AG04450 (cell line): ENCODE results near the gene ATP9B. TPM values are rescaled to one million over a fixed set of nuclear protein-coding genes. Genes with fewer than 3 reads are reported as not detected.

ENCODE experiments used
- CTCF ChIA-PET: fragments of 300-600, 350-600 bp; formaldehyde crosslinking; extraction: SDS; loops from one replicate; lab custom pipeline; 2022; ENCODE audit warnings: antibody characterized with exemption, inconsistent platforms; lab: Charles Lee
- POLR2A ChIA-PET: fragments of 350-600 bp; formaldehyde crosslinking; extraction: SDS; loops from one replicate; lab custom pipeline; 2021; ENCODE audit warnings: antibody characterized with exemption, inconsistent platforms; lab: Yijun Ruan, JAX
- DNase-seq: peaks from one replicate; pipeline ENCODE4 v3.0.0-alpha.2; 2011; ENCODE audit warnings: low read depth, low spot score
- H3K27ac ChIP-seq: one replicate; pipeline ENCODE4 v1.5.1; 2012; ENCODE audit warnings: low read depth, low read length, control low read depth
- H3K27me3 ChIP-seq: one replicate; pipeline ENCODE4 v1.6.0; 2012; ENCODE audit warnings: low read length; ENCODE audit not compliant: control insufficient read depth, insufficient read depth
- H3K4me3 ChIP-seq: 2 replicates; pipeline ENCODE4 v1.5.1; 2011; ENCODE audit warnings: mild to moderate bottlenecking, low read depth, low read length, control low read depth
- H3K9me3 ChIP-seq: 2 replicates; pipeline ENCODE4 v1.5.1; 2012; ENCODE audit warnings: low read length; ENCODE audit not compliant: control insufficient read depth, insufficient read depth
- CTCF ChIP-seq: IDR thresholded peaks from 2 replicates; pipeline ENCODE4 v1.5.1; 2011; ENCODE audit warnings: low read depth, low read length, control low read depth, inconsistent platforms
- polyA plus RNA-seq: library from polyadenylated mRNA; depleted of rRNA; stranded (reverse); fragments of >200 nt; gene quantifications from 2 replicates; pipeline ENCODE4 v1.2.3, GENCODE V29; 2011

Gene ATP9B
- polyA plus RNA-seq, 1 experiment = 18.1 TPM

GRCh38 chr18:79410731-79411613 lies 341.8 kb downstream of the ATP9B start:
- ChIA-PET CTCF (no interaction called here), POLR2A (no interaction called here)
- no peak overlapping the region for H3K27ac ChIP-seq
- H3K9me3 ChIP-seq = peaks cover 22% of the 10 kb centered on the region
- no peak for TF ChIP-seq CTCF
- no peak overlapping the region for H3K4me3 ChIP-seq
- no peak for DNase-seq
- no peaks in the 10 kb centered on the region for H3K27me3 ChIP-seq

DNA sequence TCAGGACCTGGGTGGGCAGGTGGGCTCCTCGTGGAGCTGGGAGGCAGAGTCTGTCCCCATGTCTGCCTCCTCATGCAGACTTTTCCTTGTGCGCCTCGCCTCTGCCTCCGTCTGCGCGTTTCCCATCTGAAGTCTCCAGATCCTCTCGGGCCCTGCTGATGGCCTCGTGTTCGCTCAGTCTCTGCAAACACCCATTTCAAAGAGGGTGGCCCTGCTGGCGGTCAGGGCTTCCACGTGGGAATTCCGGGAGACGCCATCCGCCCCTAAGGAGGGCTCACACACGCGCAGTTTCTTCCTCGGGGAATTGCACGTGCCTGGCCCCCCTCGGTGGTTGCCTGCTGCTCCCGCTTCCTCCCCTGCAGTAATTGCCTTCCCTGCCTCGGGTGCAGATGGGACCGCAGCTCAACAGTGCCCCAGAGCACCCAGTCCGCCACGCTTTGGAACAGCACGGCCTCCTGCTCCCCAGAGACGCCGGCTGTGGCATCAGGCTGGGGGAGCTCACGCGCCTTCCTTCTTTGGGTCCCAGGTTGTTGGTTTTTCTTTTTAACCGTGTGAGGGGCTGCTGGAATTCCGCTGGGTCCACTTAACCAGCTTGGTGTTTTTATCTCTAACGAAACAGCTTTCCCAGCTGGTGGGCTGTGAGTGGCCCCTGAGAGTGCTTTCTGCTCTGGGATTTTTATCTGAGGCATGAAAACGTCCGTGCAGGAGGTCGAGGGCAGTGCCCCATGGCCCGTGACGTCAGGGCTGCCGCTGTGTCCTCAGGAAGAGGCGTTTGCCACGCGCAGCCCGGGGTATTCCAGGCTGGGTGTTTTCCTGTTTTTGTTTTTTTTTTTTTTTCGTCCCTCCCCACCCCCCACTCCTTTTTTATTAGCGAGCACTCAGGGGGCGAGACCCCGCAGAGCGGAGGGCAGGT lies 342.7 kb downstream of the ATP9B start:
- Histone ChIP-seq H3K27ac (no peak overlapping the region), H3K27me3 (no peaks in the 10 kb centered on the region), H3K9me3 (peaks cover 16% of the 10 kb centered on the region), H3K4me3 (no peak overlapping the region)
- DNase-seq = no peak
- POLR2A ChIA-PET = no interaction called here
- CTCF ChIA-PET = no interaction called here
- no peak for TF ChIP-seq CTCF

GRCh38 chr18:79413025-79413424 lies 343.8 kb downstream of the ATP9B start:
- no peak for TF ChIP-seq CTCF
- Histone ChIP-seq H3K9me3 (peaks cover 15% of the 10 kb centered on the region), H3K27ac (no peak overlapping the region), H3K27me3 (no peaks in the 10 kb centered on the region), H3K4me3 (no peak overlapping the region)
- ChIA-PET POLR2A (no interaction called here), CTCF (no interaction called here)
- DNase-seq = no peak

- peaks cover 15% of the 10 kb centered on the region for H3K9me3 ChIP-seq
- DNase-seq = no peak
- H3K27me3 ChIP-seq = no peaks in the 10 kb centered on the region
- H3K4me3 ChIP-seq = no peak overlapping the region
- no peak overlapping the region for H3K27ac ChIP-seq
- CTCF ChIA-PET = no interaction called here
- no peak for TF ChIP-seq CTCF
- POLR2A ChIA-PET = no interaction called here
Observed at GRCh38 chr18:79413426-79413825, 344.2 kb downstream of the ATP9B start.

GRCh38 chr18:79413901-79414300 lies 344.7 kb downstream of the ATP9B start:
- no peak overlapping the region for H3K27ac ChIP-seq
- ChIA-PET CTCF (no interaction called here), POLR2A (no interaction called here)
- H3K9me3 ChIP-seq = peaks cover 15% of the 10 kb centered on the region
- no peaks in the 10 kb centered on the region for H3K27me3 ChIP-seq
- no peak for DNase-seq
- no peak overlapping the region for H3K4me3 ChIP-seq
- no peak for TF ChIP-seq CTCF
